H1 (cell line): ENCODE results near the gene JAG1. TPM values are rescaled to one million over a fixed set of nuclear protein-coding genes. Genes with fewer than 3 reads are reported as not detected.

ENCODE experiments used
- CTCF ChIA-PET: fragments of 300-600 bp; sonication (Branson Sonifier 250); formaldehyde crosslinking; loops from one replicate; lab custom pipeline; 2021; ENCODE audit not compliant: partially characterized antibody; lab: Charles Lee
- POLR2A ChIA-PET: fragments of 300-600 bp; sonication (Branson Sonifier 250); formaldehyde crosslinking; loops from one replicate; lab custom pipeline; 2021; ENCODE audit warnings: inconsistent platforms; ENCODE audit not compliant: partially characterized antibody; lab: Charles Lee
- DNase-seq, 2 experiments: peaks; one replicate each; pipeline versions ENCODE4 v3.0.0 to v3.0.0-alpha.2; 2010 to 2022; ENCODE audit warnings: low spot score in 2 of 2, low read depth in 1 of 2, mixed read lengths in 1 of 2
- FAIRE-seq: peaks from 2 replicates; lab custom pipeline; 2011; peaks lifted over from hg19 to GRCh38; lab: Jason Lieb, UNC
- H2AFZ ChIP-seq: 2 replicates; pipeline ENCODE4 v1.8.1; 2012; ENCODE audit warnings: low read length, inconsistent platforms
- H2AK5ac ChIP-seq: 2 replicates; pipeline ENCODE4 v1.6.1; 2013; ENCODE audit warnings: low read depth, low read length
- H2BK120ac ChIP-seq: replicated peaks from 2 replicates; pipeline ENCODE3; 2013; ENCODE audit warnings: low read depth, low read length, inconsistent platforms
- H2BK12ac ChIP-seq: 2 replicates; pipeline ENCODE4 v1.6.1; 2013; ENCODE audit warnings: low read depth, low read length
- H2BK15ac ChIP-seq: 2 replicates; pipeline ENCODE4 v1.6.1; 2013; ENCODE audit warnings: low read length
- H2BK20ac ChIP-seq: 2 replicates; pipeline ENCODE4 v1.6.1; 2013; ENCODE audit warnings: low read length
- H2BK5ac ChIP-seq: 2 replicates; pipeline ENCODE4 v1.6.1; 2013; ENCODE audit warnings: low read depth, low read length
- H3K14ac ChIP-seq: 2 replicates; pipeline ENCODE4 v1.6.1; 2013; ENCODE audit warnings: inconsistent platforms; ENCODE audit not compliant: insufficient read length
- H3K18ac ChIP-seq: 2 replicates; pipeline ENCODE4 v1.6.1; 2013; ENCODE audit warnings: low read length; ENCODE audit errors: extremely low read depth
- H3K23ac ChIP-seq: 2 replicates; pipeline ENCODE4 v1.6.1; 2013; ENCODE audit warnings: inconsistent platforms; ENCODE audit not compliant: insufficient read length
- H3K23me2 ChIP-seq: 2 replicates; pipeline ENCODE4 v1.6.1; 2013; ENCODE audit warnings: low read depth, low read length
- H3K27ac ChIP-seq: 2 replicates; pipeline ENCODE4 v1.6.1; 2011; ENCODE audit warnings: low read depth, low read length, inconsistent platforms
- H3K27me3 ChIP-seq, 4 experiments: replicated peaks in 1 of 4; 1 replicate in 1 of 4; 2 replicates in 3 of 4; pipeline versions ENCODE4 v1.6.1 to v1.8.1; 2011 to 2013; ENCODE audit warnings: low read length in 3 of 4, mild to moderate bottlenecking in 3 of 4, inconsistent platforms in 2 of 4, mixed read lengths in 2 of 4, moderate library complexity in 1 of 4; ENCODE audit not compliant: control insufficient read depth in 3 of 4, insufficient read depth in 3 of 4; ENCODE audit errors: extremely low read depth in 1 of 4
- H3K36me3 ChIP-seq, 4 experiments: 2 replicates each; pipeline versions ENCODE4 v1.6.1 to v1.8.1; 2011 to 2013; ENCODE audit warnings: mild to moderate bottlenecking in 4 of 4, low read length in 3 of 4, moderate library complexity in 2 of 4, control low read depth in 1 of 4, inconsistent platforms in 1 of 4; ENCODE audit not compliant: insufficient read depth in 4 of 4, control insufficient read depth in 2 of 4
- H3K4ac ChIP-seq: replicated peaks from 2 replicates; pipeline ENCODE3; 2013; ENCODE audit warnings: low read length, low read depth, mixed read lengths, inconsistent platforms; ENCODE audit not compliant: insufficient read length
- H3K4me1 ChIP-seq, 4 experiments: replicated peaks in 1 of 4; 1 replicate in 1 of 4; 2 replicates in 3 of 4; pipeline versions ENCODE4 v1.6.1 to v1.8.1; 2011 to 2013; ENCODE audit warnings: low read length in 3 of 4, inconsistent platforms in 2 of 4, mixed read lengths in 1 of 4; ENCODE audit not compliant: insufficient read depth in 4 of 4, control insufficient read depth in 3 of 4
- H3K4me2 ChIP-seq, 2 experiments: 2 replicates each; pipeline versions ENCODE4 v1.6.1 to v1.8.1; 2011 to 2013; ENCODE audit warnings: low read depth in 2 of 2, low read length in 2 of 2, control low read depth in 1 of 2, inconsistent platforms in 1 of 2, mild to moderate bottlenecking in 1 of 2; ENCODE audit not compliant: insufficient read depth in 1 of 2
- H3K4me3 ChIP-seq, 4 experiments: fragments of 200-600, 300-600 bp in 1 of 4; sonication (generic), shearing (Covaris generic), sonication (Bioruptor Twin) in 1 of 4; 2 replicates each; pipeline versions ENCODE4 v1.5.1 to v1.8.1; 2011 to 2016; ENCODE audit warnings: low read length in 4 of 4, low read depth in 3 of 4, control low read depth in 2 of 4, inconsistent platforms in 2 of 4, mild to moderate bottlenecking in 2 of 4, mixed read lengths in 1 of 4, moderate library complexity in 1 of 4; ENCODE audit not compliant: insufficient read depth in 2 of 4; ENCODE audit errors: extremely low read depth in 1 of 4
- H3K56ac ChIP-seq: replicated peaks from 2 replicates; pipeline ENCODE3; 2013; ENCODE audit warnings: low read depth, mild to moderate bottlenecking, mixed read lengths, low read length, inconsistent platforms; ENCODE audit not compliant: insufficient read length
- H3K79me1 ChIP-seq: 2 replicates; pipeline ENCODE4 v1.6.1; 2013; ENCODE audit warnings: low read depth, low read length, control low read depth
- H3K79me2 ChIP-seq, 2 experiments: 2 replicates each; pipeline versions ENCODE4 v1.6.1 to v1.8.1; 2012 to 2013; ENCODE audit warnings: low read length in 2 of 2, mild to moderate bottlenecking in 2 of 2, inconsistent platforms in 1 of 2; ENCODE audit not compliant: insufficient read depth in 2 of 2, control insufficient read depth in 1 of 2
- H3K9ac ChIP-seq, 4 experiments: replicated peaks in 1 of 4; 1 replicate in 1 of 4; 2 replicates in 3 of 4; pipeline versions ENCODE4 v1.6.1 to v1.8.1; 2011 to 2013; ENCODE audit warnings: low read depth in 3 of 4, low read length in 3 of 4, control low read depth in 2 of 4, mild to moderate bottlenecking in 2 of 4, moderate library complexity in 2 of 4, inconsistent platforms in 1 of 4; ENCODE audit errors: extremely low read depth in 1 of 4
- H3K9me3 ChIP-seq, 2 experiments: 2 replicates each; pipeline versions ENCODE4 v1.6.1 to v1.8.1; 2012 to 2013; ENCODE audit warnings: mild to moderate bottlenecking in 2 of 2, moderate library complexity in 2 of 2, control low read depth in 1 of 2, inconsistent platforms in 1 of 2, low read depth in 1 of 2, low read length in 1 of 2, mixed read lengths in 1 of 2; ENCODE audit not compliant: insufficient read depth in 2 of 2
- H4K20me1 ChIP-seq, 2 experiments: replicated peaks in 1 of 2; 2 replicates each; pipeline versions ENCODE3 to v1.8.1; 2011 to 2013; ENCODE audit warnings: inconsistent platforms in 2 of 2, low read length in 2 of 2, mild to moderate bottlenecking in 1 of 2; ENCODE audit not compliant: insufficient read depth in 2 of 2, control insufficient read depth in 1 of 2
- H4K5ac ChIP-seq: 2 replicates; pipeline ENCODE4 v1.6.1; 2013; ENCODE audit warnings: low read length, low read depth, mixed read lengths, inconsistent platforms; ENCODE audit not compliant: insufficient read length
- H4K8ac ChIP-seq: 2 replicates; pipeline ENCODE4 v1.8.0; 2013; ENCODE audit warnings: mild to moderate bottlenecking, moderate library complexity, low read length, inconsistent platforms; ENCODE audit not compliant: insufficient read depth; ENCODE audit errors: extremely low read depth
- H4K91ac ChIP-seq: replicated peaks from 2 replicates; pipeline ENCODE3; 2013; ENCODE audit warnings: low read length, mixed read lengths, inconsistent platforms; ENCODE audit not compliant: insufficient read length
- CTCF ChIP-seq, 3 experiments: IDR thresholded peaks; 1 replicate in 2 of 3; 2 replicates in 1 of 3; pipeline versions ENCODE4 v1.5.1 to v1.6.1; 2011; ENCODE audit warnings: low read length in 3 of 3, mild to moderate bottlenecking in 3 of 3, inconsistent platforms in 2 of 3, low read depth in 1 of 3, moderate library complexity in 1 of 3; ENCODE audit not compliant: insufficient read depth in 1 of 3; ENCODE audit errors: control extremely low read depth in 1 of 3
- GABPA ChIP-seq: IDR thresholded peaks from 2 replicates; pipeline ENCODE4 v1.6.1; 2011; ENCODE audit warnings: mild to moderate bottlenecking, low read length, moderate library complexity, borderline replicate concordance; ENCODE audit not compliant: insufficient read depth
- KDM4A ChIP-seq: IDR thresholded peaks from one replicate; pipeline ENCODE4 v1.7.1; 2012; ENCODE audit warnings: low read depth, mild to moderate bottlenecking, moderate library complexity, low read length, inconsistent platforms; ENCODE audit not compliant: severe bottlenecking
- PHF8 ChIP-seq: fragments of 200-600 bp; sonication (generic); conservative IDR thresholded peaks from 2 replicates; pipeline ENCODE4 v1.7.1; 2012; ENCODE audit warnings: low read depth, mild to moderate bottlenecking, inconsistent platforms, low read length, moderate library complexity
- SIN3A ChIP-seq, 2 experiments: IDR thresholded peaks in 1 of 2; conservative IDR thresholded peaks in 1 of 2; 2 replicates each; pipeline ENCODE4 v1.6.1; 2011 to 2012; ENCODE audit warnings: low read length in 2 of 2, improper control_type of control experiment in 1 of 2, low read depth in 1 of 2, mild to moderate bottlenecking in 1 of 2
- TEAD4 ChIP-seq: IDR thresholded peaks from 2 replicates; pipeline ENCODE4 v1.6.1; 2012; ENCODE audit warnings: low read depth, low read length, inconsistent platforms, mixed read lengths
- ZNF274 ChIP-seq: IDR thresholded peaks from 2 replicates; pipeline ENCODE4 v1.7.0; 2012; ENCODE audit warnings: low read length, borderline replicate concordance; ENCODE audit errors: extremely low read depth
- WGBS, 2 experiments: shearing (Covaris generic) in 1 of 2; methylation state at CpG; one replicate each; pipeline versions ENCODE4 v1.1.6 to v1.1.7; 2013 to 2015; ENCODE audit warnings: low lambda C conversion rate in 2 of 2, mixed read lengths in 2 of 2, inconsistent platforms in 1 of 2, low coverage in 1 of 2, missing lambda C conversion rate in 1 of 2; ENCODE audit not compliant: insufficient replicate concordance in 2 of 2, insufficient coverage in 1 of 2, insufficient read length in 1 of 2; ENCODE audit errors: extremely low coverage in 1 of 2, missing lambda C conversion rate in 1 of 2; 5-methylcytosine and 5-hydroxymethylcytosine counted together
- polyA plus RNA-seq, 7 experiments: library from polyadenylated mRNA; depleted of rRNA in 3 of 7; stranded (reverse) in 5 of 7; unstranded in 2 of 7; fragments of >200 nt in 5 of 7; fragments of 200-250 nt in 2 of 7; gene quantifications; 1 replicate in 5 of 7; 2 replicates in 1 of 7; 4 replicates in 1 of 7; pipeline versions ENCODE4 v1.2.1 to v1.2.3, GENCODE V29; 2011 to 2013; ENCODE audit warnings: missing spikeins in 2 of 7, mixed read lengths in 2 of 7
- total RNA-seq: library from RNA; stranded (reverse); fragmentation: NEBNext Ultra II Directional; extraction: Animal tissue kit (Norgen Biotek cat#: 25700); gene quantifications from 2 replicates; pipeline ENCODE4 v1.2.1, GENCODE V29; 2021

The JAG1 gene
- total and polyA plus RNA-seq, 2 of the 8 experiments (the other 6 are each of a cell fraction or from before 2014, with no cell fraction given): 13.5 to 27.3 TPM

- Histone ChIP-seq H3K4ac (no peak overlapping the region), H3K14ac (no peak overlapping the region), H3K4me1 (peaks cover 0 to 5% (median 1%) of the 10 kb centered on the region in 4 experiments; a peak in 2 of 7 replicates), H4K20me1 (no peaks in the 10 kb centered on the region), H2AK5ac (no peak overlapping the region), H3K27me3 (no peaks in the 10 kb centered on the region), H2BK5ac (no peak overlapping the region), H2AFZ (no peak overlapping the region), H3K9me3 (no peaks in the 10 kb centered on the region), H4K91ac (no peak overlapping the region), H3K79me2 (no peaks in the 10 kb centered on the region), H3K4me2 (no peak overlapping the region), H3K23me2 (peaks cover 1% of the 10 kb centered on the region; the same call in 1 of the 2 replicates), H2BK15ac (no peak overlapping the region), H2BK120ac (no peak overlapping the region), H3K18ac (no peak overlapping the region), H4K8ac (no peak overlapping the region), H3K9ac (no peak overlapping the region), H3K4me3 (no peak overlapping the region), H3K56ac (no peak overlapping the region), H3K79me1 (no peaks in the 10 kb centered on the region), H3K27ac (no peak overlapping the region), H2BK12ac (no peak overlapping the region), H3K23ac (no peak overlapping the region), H4K5ac (no peak overlapping the region), H2BK20ac (no peak overlapping the region), H3K36me3 (no peaks in the 10 kb centered on the region)
- WGBS, 2 experiments: 89% methylated on average over 2 of the region's 2 CpGs; no CpG with 5 or more reads in 1 of the 2 experiments
- POLR2A ChIA-PET: no interaction called here
- CTCF ChIA-PET: interaction anchor here (0.6 to 1.7 kb wide), 8 partner anchors 15 to 484 kb away, joined by 3 to 4 read pairs (median 3); no protein-coding TSS in a partner anchor
- no peak for FAIRE-seq
- no peak for DNase-seq
- TF ChIP-seq CTCF (IDR thresholded peaks at IDR 0.05; ENCODE audit: control extremely low read depth in 1 of 3, insufficient read depth in 1 of 3, low read depth in 1 of 3, low read length in 3 of 3) (no peak), SIN3A (conservative IDR thresholded peaks at IDR 0.05 in 1 of 2, IDR thresholded peaks at IDR 0.05 in 1 of 2; ENCODE audit: low read depth in 1 of 2, low read length in 2 of 2) (no peak), GABPA (no peak), TEAD4 (no peak), ZNF274 (no peak), PHF8 (no peak), KDM4A (no peak)
Observed at GRCh38 chr20:10719740-10720385, 46.1 kb upstream of the JAG1 start.
